Endothelial cell of umbilical vein (primary cell): ENCODE measurements around the gene HIPK1. TPM values are rescaled to one million over a fixed set of nuclear protein-coding genes. Genes with fewer than 3 reads are reported as not detected.

Source experiments
- BruUV-seq: library from RNA; stranded (reverse); fragments of 400-500 nt; replicated peaks from 2 replicates; lab custom pipeline; 2021; lab: Mats Ljungman, UMichigan
- CTCF ChIA-PET: fragments of 300-600, 350-600 bp; sonication (Branson Sonifier 250); formaldehyde crosslinking; loops from one replicate; lab custom pipeline; 2021; ENCODE audit warnings: antibody characterized with exemption, inconsistent platforms; lab: Charles Lee
- POLR2A ChIA-PET: fragments of 300-600, 350-600 bp; sonication (Branson Sonifier 250); formaldehyde crosslinking; loops from one replicate; lab custom pipeline; 2021; ENCODE audit warnings: antibody characterized with exemption, inconsistent platforms; lab: Charles Lee
- DNase-seq: peaks from one replicate; pipeline ENCODE4 v3.0.0-alpha.2; 2011; ENCODE audit warnings: low read depth, low spot score
- FAIRE-seq: peaks from 2 replicates; lab custom pipeline; 2011; peaks lifted over from hg19 to GRCh38; lab: Jason Lieb, UNC
- H2AFZ ChIP-seq: 2 replicates; pipeline ENCODE4 v1.6.0; 2012; ENCODE audit warnings: low read depth, low read length, control low read depth, inconsistent platforms
- H3K27ac ChIP-seq: 2 replicates; pipeline ENCODE4 v1.5.1; 2011; ENCODE audit warnings: low read depth, mild to moderate bottlenecking, control low read depth, low read length, moderate library complexity; ENCODE audit not compliant: insufficient read depth
- H3K27me3 ChIP-seq, 2 experiments: 2 replicates each; pipeline versions ENCODE4 v1.6.0 to v1.6.1; 2011; ENCODE audit warnings: low read length in 2 of 2, mixed read lengths in 1 of 2; ENCODE audit not compliant: control insufficient read depth in 2 of 2, insufficient read depth in 2 of 2
- H3K36me3 ChIP-seq, 2 experiments: 2 replicates in 1 of 2; 3 replicates in 1 of 2; pipeline ENCODE4 v1.5.1; 2011; ENCODE audit warnings: low read length in 2 of 2, mild to moderate bottlenecking in 1 of 2, moderate library complexity in 1 of 2; ENCODE audit not compliant: control insufficient read depth in 2 of 2, insufficient read depth in 2 of 2; ENCODE audit errors: extremely low read depth in 1 of 2
- H3K4me1 ChIP-seq: 3 replicates; pipeline ENCODE4 v1.5.1; 2011; ENCODE audit warnings: mild to moderate bottlenecking, low read length; ENCODE audit not compliant: control insufficient read depth, insufficient read depth; ENCODE audit errors: extremely low read depth
- H3K4me2 ChIP-seq: 2 replicates; pipeline ENCODE4 v1.6.1; 2011; ENCODE audit warnings: low read length, control low read depth, mixed read lengths; ENCODE audit not compliant: insufficient read depth
- H3K4me3 ChIP-seq, 3 experiments: fragments of 200-600 bp in 1 of 3; sonication (generic), shearing (Covaris generic) in 1 of 3; replicated peaks in 1 of 3; 2 replicates each; pipeline ENCODE4 v1.5.1; 2011 to 2016; ENCODE audit warnings: control low read depth in 3 of 3, low read length in 3 of 3, mild to moderate bottlenecking in 2 of 3, inconsistent platforms in 1 of 3, low read depth in 1 of 3, moderate library complexity in 1 of 3; ENCODE audit not compliant: insufficient read depth in 1 of 3
- H3K79me2 ChIP-seq: 2 replicates; pipeline ENCODE4 v1.6.0; 2012; ENCODE audit warnings: low read length, inconsistent platforms; ENCODE audit not compliant: control insufficient read depth, insufficient read depth
- H3K9ac ChIP-seq: replicated peaks from 2 replicates; pipeline ENCODE3; 2011; ENCODE audit warnings: low read length, control low read depth; ENCODE audit not compliant: insufficient read depth; ENCODE audit errors: extremely low read depth
- H3K9me1 ChIP-seq: replicated peaks from 3 replicates; pipeline ENCODE4 v1.6.0; 2011; ENCODE audit warnings: mild to moderate bottlenecking, low read length; ENCODE audit not compliant: control insufficient read depth, insufficient read depth; ENCODE audit errors: extremely low read depth
- H3K9me3 ChIP-seq: replicated peaks from 2 replicates; pipeline ENCODE4 v1.5.1; 2012; ENCODE audit warnings: low read length, inconsistent platforms; ENCODE audit not compliant: control insufficient read depth, insufficient read depth
- H4K20me1 ChIP-seq: replicated peaks from 2 replicates; pipeline ENCODE3; 2011; ENCODE audit warnings: mild to moderate bottlenecking, low read length; ENCODE audit not compliant: control insufficient read depth, insufficient read depth; ENCODE audit errors: extremely low read depth
- CTCF ChIP-seq, 2 donors: IDR thresholded peaks; 1 replicate in 1 of 2; 2 replicates in 1 of 2; pipeline ENCODE4 v1.5.1; 2011; ENCODE audit warnings: low read length in 2 of 2, mild to moderate bottlenecking in 2 of 2, moderate library complexity in 2 of 2, control low read depth in 1 of 2, inconsistent platforms in 1 of 2, low read depth in 1 of 2; ENCODE audit not compliant: insufficient read depth in 1 of 2; ENCODE audit errors: extremely low read depth in 1 of 2
- EZH2 ChIP-seq: IDR thresholded peaks from 2 replicates; pipeline ENCODE4 v1.6.1; 2012; ENCODE audit warnings: borderline replicate concordance, low read depth, mild to moderate bottlenecking, moderate library complexity, low read length, inconsistent platforms; ENCODE audit not compliant: severe bottlenecking
- FOS ChIP-seq: IDR thresholded peaks from 2 replicates; pipeline ENCODE4 v1.6.1; 2011; ENCODE audit warnings: mild to moderate bottlenecking, low read length, moderate library complexity, borderline replicate concordance; ENCODE audit not compliant: insufficient read depth
- GATA2 ChIP-seq: IDR thresholded peaks from 2 replicates; pipeline ENCODE4 v1.7.0; 2011; ENCODE audit warnings: low read depth, mild to moderate bottlenecking, moderate library complexity, mixed read lengths, low read length; ENCODE audit not compliant: insufficient read length, insufficient read depth
- JUN ChIP-seq: IDR thresholded peaks from 2 replicates; pipeline ENCODE4 v1.6.1; 2011; ENCODE audit warnings: borderline replicate concordance, low read depth; ENCODE audit not compliant: insufficient read length, insufficient read depth
- MAX ChIP-seq: IDR thresholded peaks from 2 replicates; pipeline ENCODE4 v1.6.1; 2011; ENCODE audit not compliant: insufficient read depth, insufficient read length
- MYC ChIP-seq: IDR thresholded peaks from one replicate; pipeline ENCODE4 v1.6.1; 2011; ENCODE audit warnings: mild to moderate bottlenecking, low read depth, low read length
- POLR2A ChIP-seq: IDR thresholded peaks from 2 replicates; pipeline ENCODE4 v1.6.1; 2012; ENCODE audit warnings: low read depth, mild to moderate bottlenecking, control low read depth, low read length
- POLR2AphosphoS5 ChIP-seq: IDR thresholded peaks from 2 replicates; pipeline ENCODE4 v1.6.1; 2012; ENCODE audit warnings: low read depth, mild to moderate bottlenecking, control low read depth, low read length, moderate library complexity; ENCODE audit not compliant: insufficient read depth
- dilution Hi-C: fragments of 300-500 bp; cut with MboI; formaldehyde crosslinking; loops from one replicate; pipeline ENCODE4 v1.15.0; 2019; ENCODE audit warnings: low sequenced_read_pairs; ENCODE audit not compliant: extremely low pct_ligation_motif_present
- intact Hi-C: fragments of 100-400 bp; cut with micrococcal nuclease; formaldehyde crosslinking; loops from one replicate; pipeline ENCODE4 v1.10.0; 2022
- polyA plus RNA-seq, 4 experiments: library from polyadenylated mRNA; depleted of rRNA in 3 of 4; stranded (reverse) in 3 of 4; unstranded in 1 of 4; fragments of >200 nt; gene quantifications; 2 replicates each; pipeline versions ENCODE4 v1.2.1 to v1.2.3, GENCODE V29; 2011 to 2012; ENCODE audit warnings: missing spikeins in 1 of 4
- total RNA-seq: library from RNA; stranded (reverse); gene quantifications from 2 replicates; pipeline ENCODE4 v1.2.3, GENCODE V29; 2021

Gene HIPK1
- total and polyA plus RNA-seq, 2 donors (not counting 3 experiments of a cell fraction or from before 2014, with no cell fraction given) = 39.3 to 56.1 TPM

GRCh38 chr1:114010433-114011184 lies 81.5 kb downstream of the HIPK1 start:
- intact Hi-C loops = no loop called here
- FAIRE-seq (no peak), DNase-seq (no peak)
- Histone ChIP-seq H2AFZ (no peak overlapping the region), H3K79me2 (no peaks in the 10 kb centered on the region), H3K27me3 (peaks cover 0 to 4% of the 10 kb centered on the region in 2 experiments), H3K9ac (no peak overlapping the region), H3K36me3 (no peaks in the 10 kb centered on the region), H3K9me1 (no peaks in the 10 kb centered on the region), H3K9me3 (no peaks in the 10 kb centered on the region), H3K4me2 (no peak overlapping the region), H3K27ac (no peak overlapping the region), H4K20me1 (no peaks in the 10 kb centered on the region), H3K4me1 (no peaks in the 10 kb centered on the region), H3K4me3 (no peak overlapping the region)
- dilution Hi-C loops = no loop called here
- no peak for TF ChIP-seq GATA2
- no peak for TF ChIP-seq POLR2A
- TF ChIP-seq MYC = no peak
- TF ChIP-seq MAX = no peak
- no peak for TF ChIP-seq CTCF (IDR thresholded peaks at IDR 0.05; ENCODE audit: extremely low read depth in 1 of 2, insufficient read depth in 1 of 2, low read depth in 1 of 2, low read length in 2 of 2)
- no peak for TF ChIP-seq POLR2AphosphoS5
- TF ChIP-seq FOS = no peak
- no peak for TF ChIP-seq JUN
- no peak for TF ChIP-seq EZH2
- CTCF ChIA-PET = interaction anchor here (0.9 to 1.7 kb wide), 3 partner anchors 9 to 32 kb away, joined by 3 to 5 read pairs (median 4); partner anchors contain the start of gene OLFML3
- POLR2A ChIA-PET = no interaction called here
- BruUV-seq = no TSS peak
